Measurements from ENCODE around the gene KLF15.

DNA sequence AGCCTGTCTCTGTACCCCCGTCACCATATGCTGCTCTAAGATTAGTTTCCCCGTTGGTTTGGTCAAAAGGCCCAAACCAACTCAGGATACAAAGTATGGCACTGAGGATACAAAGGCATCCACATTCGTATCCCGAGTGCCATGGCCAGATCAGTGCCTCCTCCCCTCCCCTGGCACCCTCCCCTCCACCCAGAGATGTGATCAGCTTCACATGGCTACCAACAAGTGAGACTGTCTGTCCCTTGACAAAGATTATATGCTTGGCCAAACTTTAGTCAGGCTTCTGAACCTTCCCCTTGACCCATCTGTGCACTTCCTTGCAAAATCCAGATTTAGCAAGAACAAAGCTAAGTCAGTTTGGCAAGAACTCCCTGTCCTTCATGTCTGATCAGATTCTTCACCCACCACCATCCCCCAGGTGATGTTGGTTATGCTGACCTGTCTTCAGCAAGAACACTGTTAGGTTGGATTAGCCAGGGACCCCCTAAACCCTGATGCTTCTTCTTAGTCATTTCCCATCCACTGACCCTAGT lies 61.7 kb downstream of the KLF15 start:
- TF ChIP-seq CTCF (IDR thresholded peaks at IDR 0.05; ENCODE audit: low read depth, low read length) (no peak), POLR2A (IDR thresholded peaks at IDR 0.05; ENCODE audit: extremely low read depth, insufficient read length) (no peak), MYC (IDR thresholded peaks at IDR 0.05; ENCODE audit: low read depth, low read length) (no peak)
- TF ChIP-seq, protein P1, sequence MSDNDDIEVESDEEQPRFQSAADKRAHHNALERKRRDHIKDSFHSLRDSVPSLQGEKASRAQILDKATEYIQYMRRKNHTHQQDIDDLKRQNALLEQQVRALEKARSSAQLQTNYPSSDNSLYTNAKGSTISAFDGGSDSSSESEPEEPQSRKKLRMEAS (IDR thresholded peaks at IDR 0.05; ENCODE audit: low read depth, low read length) = no peak

Data from NB4 (cell line).